Medulla oblongata (tissue), 1 donor: ENCODE data around the gene PUSL1.

ENCODE experiments used
- DNase-seq: peaks from one replicate; pipeline ENCODE4 v3.0.0-alpha.2; 2015; ENCODE audit errors: extremely low spot score

Gene PUSL1

DNA sequence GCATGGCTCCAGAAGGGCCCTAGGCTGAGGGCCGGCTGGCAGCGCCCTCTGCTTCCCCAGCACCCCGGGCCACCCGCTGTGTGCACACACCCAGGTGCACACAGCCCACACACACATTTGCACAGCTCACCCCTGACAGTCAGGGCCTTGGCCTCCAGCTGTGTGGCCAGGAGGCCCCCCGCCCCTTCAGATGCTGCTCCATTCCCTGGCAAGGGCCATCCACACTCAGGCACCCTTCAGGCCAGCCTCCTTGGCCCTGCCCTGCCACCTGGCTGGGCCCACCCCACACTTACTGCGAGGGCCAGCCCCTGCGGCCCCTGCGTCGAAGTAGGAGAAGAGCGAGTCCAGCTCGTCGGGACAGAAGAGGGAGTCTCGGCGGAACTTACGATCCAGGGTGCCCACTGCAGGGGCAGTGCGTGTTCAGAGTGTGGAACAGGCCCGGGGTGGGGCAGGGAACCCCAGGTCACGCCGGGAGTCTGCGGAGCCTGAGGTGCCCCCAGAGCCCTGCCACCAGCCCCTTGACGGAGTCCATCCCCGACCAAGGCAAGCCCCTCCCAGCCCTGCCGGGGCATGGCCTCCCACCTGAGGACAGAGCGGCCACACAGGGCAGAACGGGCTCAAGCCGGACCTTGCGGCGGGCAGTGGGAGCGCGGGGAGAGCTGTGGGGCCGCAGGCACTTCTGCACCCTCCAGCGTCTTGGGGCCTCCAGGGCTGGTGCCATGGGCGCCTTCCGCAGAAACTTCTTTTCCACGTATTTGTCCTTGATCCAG lies 13.1 kb upstream of the PUSL1 start:
- no peak for DNase-seq

DNA sequence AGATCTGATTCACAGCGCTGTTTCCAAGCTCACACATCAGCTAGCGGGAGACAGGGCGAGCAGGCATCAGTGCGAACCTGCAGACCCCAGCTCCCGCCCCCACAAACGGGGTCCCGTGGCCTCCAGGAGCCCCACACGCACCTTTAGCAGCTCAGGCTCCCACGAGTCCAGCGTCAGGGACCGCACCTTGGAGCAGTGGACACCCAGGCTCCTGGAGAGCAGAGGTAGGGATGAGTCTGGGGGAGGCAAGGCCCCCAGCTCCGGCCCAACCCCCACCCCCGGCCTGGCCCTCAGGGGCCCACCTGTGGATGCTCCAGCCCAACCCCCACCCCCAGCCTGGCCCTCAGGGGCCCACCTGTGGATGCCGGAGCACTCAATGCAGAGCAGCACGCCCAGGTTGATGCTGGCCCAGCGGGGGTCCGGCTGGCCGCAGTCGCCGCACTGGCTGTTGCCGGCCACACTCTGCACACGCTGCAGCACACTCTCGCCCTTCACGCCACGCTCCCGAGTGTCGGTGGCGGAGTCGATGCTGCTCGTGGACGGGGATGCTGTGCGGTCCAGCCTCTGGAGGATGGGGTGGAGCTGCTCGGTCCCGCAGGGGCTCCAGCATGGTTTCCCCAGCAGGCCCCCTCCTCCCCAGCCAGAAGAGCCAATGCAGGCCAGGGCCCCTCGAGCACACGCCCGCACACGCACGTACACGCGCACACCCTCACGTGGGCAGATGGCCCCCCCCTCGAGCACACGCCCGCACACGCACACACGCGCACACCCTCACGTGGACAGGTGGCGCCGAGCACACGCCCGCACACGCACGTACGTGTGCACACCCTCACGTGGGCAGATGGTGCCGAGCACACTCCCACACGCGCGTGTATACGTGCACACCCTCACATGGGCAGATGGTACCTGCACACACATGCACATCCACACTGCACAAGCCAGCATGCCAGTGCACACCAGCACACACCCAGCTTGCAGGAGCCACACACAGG lies 12.0 kb upstream of the PUSL1 start:
- no peak for DNase-seq

DNA sequence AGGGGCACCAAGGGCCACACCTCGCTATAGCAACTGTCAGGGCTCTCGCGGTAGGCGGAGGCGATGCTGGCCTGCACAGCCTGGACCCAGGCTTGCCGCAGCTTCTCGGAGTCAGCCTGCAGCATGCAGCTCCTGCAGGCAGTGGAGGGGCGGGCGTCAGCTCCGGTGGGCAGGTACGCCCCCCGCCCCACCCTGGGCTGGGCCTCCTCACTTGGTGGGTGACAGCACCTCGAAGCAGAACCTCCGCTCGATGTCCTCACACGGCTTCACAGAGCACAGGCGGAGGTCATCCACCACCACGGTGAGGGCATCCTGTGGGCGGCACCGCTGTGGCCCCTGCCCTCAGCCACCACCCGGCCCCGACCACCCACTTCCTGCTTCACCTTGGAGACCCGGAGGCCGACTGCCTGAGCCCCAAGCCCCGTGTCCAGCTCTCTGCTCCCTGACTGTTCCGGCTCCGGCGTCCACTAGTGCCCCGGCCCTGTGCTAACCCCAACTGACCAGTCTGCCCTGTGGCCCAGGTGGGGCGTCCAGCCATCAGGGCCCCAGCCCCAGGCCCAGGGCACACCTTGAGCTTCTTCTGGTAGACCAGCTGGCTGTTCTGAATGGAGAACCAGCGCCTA lies 10.5 kb upstream of the PUSL1 start:
- DNase-seq = no peak

DNA sequence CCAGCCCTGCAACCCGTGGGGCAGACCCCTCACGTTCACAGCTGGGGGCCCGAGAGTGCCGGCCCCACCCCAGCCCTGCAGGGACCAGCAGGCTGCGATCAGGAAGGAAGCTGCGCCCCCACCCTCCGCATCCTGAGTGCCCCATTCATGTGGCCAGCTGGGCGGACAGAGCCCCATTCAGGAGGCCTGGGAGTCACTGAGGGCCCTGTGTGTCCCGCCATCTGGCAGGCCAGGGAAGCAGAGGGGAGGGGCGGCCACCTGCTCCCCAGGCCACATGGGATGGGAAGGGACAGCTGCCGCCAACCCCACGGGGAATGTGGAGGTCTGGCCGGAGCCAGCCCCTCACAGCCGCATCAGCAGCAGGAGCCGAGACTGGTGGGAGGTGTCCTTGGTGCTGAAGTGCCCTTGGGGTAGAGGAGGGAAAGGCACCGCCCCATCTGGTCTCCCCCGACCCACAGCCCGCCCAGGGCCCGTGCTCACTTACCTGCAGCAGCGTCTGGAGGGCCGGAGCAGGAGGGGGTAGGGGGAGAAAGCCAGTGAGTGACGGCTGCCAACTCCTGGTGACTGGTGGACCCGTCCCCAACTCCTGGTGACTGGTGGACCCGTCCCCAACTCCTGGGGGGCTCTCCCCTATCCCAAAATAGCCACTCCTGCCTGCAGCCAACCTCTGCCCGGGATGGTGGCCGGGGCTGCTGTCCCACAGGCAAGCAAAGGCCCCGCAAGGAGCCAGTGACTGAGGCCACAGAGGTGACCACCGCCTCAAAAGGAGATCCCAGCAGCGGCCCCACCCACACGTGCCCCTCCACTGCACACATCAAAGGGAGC lies 9.3 kb upstream of the PUSL1 start:
- peak; percentile 93 for DNase-seq

DNA sequence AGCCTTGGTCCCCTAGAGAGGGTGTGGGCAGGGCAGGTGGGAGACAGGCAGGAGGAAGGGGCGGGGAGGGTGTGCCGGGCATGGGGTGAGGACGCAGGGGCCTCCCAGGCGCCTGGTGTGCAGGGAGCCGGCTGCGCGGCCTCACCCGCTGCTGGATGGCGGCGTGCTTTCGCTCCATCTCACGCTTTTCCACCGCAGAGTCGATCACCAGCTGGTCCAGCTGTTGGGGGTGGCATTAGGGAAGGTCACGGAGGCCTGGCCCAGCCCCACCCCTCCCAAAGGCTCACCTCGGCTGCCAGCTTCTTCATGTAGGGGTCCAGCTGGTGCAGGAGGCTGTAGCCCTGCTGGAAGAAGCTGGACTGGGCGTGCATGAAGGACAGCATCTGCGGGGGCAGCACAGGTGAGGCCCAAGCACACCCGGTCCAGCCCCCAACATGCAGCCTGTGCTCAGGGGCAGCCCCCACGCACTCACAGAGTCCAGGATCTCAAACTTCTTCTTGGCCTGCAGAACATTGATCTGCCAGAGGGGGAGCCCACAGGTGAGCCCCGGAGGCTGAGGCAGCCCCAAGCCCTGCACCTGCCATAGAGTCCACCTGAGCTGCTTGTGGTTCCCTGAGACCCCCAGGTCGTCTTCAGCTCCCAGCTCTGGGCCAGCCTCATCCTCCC lies 8.6 kb upstream of the PUSL1 start:
- no peak for DNase-seq

DNA sequence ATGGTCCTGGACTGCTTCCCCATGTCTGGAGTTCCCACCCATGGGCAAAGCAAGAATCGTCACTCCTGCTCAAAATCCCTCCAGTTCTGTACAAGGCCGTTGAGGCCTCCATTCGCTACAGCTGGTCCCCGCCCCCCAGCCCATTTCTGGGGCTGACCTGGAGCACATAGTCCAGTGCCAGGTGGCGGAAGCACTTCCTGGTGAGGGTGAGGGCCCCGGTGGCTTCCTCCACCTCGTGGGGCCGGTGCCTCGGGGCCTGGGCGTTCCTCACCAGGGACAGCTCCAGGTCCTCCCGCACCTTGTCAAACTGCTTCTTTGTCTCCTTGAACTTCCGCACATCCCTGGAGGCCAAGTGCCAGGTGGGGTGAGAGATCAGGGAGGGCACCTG lies 8.1 kb upstream of the PUSL1 start:
- no peak for DNase-seq

- no peak for DNase-seq
These were observed 6.4 kb upstream of the PUSL1 start for GRCh38 chr1:1302006-1302430.

GRCh38 chr1:1302951-1303509 lies 5.4 kb upstream of the PUSL1 start:
- DNase-seq = no peak

- no peak for DNase-seq
These were observed 4.7 kb upstream of the PUSL1 start for GRCh38 chr1:1303736-1304135.

DNA sequence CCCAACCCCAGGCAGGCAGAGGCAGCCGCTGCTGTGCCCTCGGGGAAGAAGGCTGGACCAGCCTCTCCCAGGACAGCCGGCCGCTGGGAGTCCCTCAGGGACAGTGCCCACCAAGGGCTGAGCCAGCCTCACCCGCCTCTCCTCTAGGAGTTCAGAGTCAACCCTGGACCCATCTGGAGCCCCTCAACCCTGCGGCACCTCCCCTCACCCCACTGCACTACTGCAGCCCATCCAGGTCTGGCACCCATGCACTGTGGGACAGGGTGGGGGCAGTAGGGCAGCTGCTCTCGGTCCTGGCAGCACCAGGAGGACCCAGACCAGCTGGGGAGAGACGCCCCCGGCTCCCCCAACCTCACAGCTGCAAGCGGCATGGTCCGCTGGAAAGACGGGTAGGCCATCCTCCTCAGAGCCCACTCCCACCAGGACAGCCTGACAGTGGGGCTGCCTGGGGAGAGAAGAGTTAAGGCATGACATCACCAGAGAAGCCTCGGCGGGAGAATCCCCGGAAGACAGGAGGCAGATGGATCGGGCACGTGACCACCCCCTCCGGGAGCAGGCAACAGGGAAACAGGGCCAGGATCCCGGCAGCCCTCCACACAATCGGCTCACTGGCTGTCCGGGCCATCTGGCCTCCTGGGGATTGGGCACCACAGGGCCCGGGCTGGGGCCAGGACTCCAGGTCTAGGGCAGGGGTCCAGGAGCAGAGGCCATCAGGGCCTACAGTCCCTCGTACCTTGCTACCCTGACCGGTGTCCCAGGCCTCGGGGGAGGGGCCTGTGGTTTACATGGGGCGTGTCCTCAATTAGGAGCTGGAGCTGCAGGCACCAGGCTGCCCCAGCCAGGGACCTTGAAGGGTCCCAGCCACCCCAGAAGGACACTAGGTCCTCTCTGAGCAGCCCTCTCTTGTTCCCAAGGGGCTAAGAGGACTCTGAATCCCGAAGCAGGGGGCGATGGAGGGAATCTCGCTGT lies 3.8 kb upstream of the PUSL1 start:
- DNase-seq = peak; percentile 96

DNA sequence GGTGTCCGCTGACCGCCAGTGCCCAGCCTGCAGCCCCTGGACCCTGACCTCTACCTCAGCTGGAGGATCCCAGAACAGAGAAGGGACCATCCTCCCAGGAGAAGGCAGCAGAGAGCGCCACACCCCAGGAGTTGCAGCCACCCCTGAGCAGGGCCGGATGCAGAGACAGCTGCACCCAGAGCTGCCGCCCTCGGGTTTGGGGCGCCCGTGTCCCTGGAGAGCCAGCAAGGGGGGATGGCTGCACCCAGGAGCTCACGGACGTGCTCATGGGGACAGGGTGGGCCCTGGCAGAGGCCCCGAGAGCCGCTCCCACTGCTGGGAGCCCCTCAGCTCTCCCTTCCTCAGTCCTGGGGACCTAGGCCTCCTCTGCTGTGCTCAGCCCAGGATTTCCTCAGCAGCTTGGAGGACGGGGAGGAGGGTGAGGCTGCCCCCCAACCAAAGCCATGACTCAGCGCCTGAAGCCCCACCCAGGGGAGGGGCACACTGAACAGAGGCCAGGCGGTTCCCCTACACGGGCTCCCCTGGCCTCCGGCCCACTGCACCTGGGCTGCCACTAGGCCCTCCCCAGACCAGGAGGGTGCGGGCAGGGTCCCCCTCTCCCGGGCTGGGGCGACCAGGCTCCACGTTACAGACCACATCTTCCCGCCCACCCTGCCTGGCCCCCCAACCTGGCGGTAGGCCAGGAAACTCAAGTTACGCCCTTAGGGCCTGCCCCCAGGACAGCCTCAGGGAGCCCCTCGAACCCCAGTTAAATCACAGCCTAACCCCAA lies 2.9 kb upstream of the PUSL1 start:
- peak; percentile 49 for DNase-seq

- no peak for DNase-seq
These were observed 2.2 kb upstream of the PUSL1 start for GRCh38 chr1:1306070-1306660.

GRCh38 chr1:1306661-1307260 lies 1.6 kb upstream of the PUSL1 start:
- no peak for DNase-seq

- no peak for DNase-seq
These were observed 1.0 kb upstream of the PUSL1 start for GRCh38 chr1:1307261-1307922.

DNA sequence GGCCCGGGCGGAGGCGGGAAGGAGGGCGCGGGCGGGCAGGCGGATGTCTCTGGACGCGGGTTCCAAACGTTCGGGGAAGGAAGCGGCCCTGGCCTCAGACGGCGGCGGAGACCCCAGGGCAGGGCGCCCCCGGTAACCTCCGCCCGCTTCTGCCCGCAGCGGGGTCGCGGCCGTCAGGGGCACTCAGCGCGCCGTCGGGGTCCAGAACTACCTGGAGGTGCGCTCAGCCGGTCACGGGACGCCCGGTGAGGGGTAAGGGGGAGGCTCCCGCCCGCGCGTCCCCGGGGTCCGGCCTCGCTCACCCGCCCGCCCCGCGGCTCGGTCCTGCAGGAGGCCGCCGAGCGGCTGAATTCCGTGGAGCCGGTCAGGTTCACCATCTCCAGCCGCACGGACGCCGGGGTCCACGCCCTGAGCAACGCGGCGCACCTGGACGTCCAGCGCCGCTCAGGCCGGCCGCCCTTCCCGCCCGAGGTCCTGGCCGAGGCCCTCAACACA lies 406 bp downstream of the PUSL1 start:
- no peak for DNase-seq

- DNase-seq = peak; percentile 21
These were observed 1.1 kb downstream of the PUSL1 start for GRCh38 chr1:1309251-1310108.
